Ovary (tissue), 9 donors: ENCODE results near the gene ZNF768. TPM values are rescaled to one million over a fixed set of nuclear protein-coding genes. Genes with fewer than 3 reads are reported as not detected.
"Not testable (repeated sequence)": the region's sequence is repeated elsewhere in the genome, so short reads cannot be mapped to it uniquely, and the experiment has no call there.

Experiments
- DNase-seq, 5 donors: peaks; one replicate each; pipeline ENCODE4 v3.0.0-alpha.2; 2019 to 2020
- H3K27ac ChIP-seq, 2 donors: fragments of 200-600 bp; one replicate each; pipeline versions ENCODE4 v1.5.1 to v1.8.0; 2019 to 2022
- H3K27me3 ChIP-seq: fragments of 200-600 bp; one replicate; pipeline ENCODE4 v1.8.0; 2022
- H3K36me3 ChIP-seq: fragments of 200-600 bp; sonication (generic); one replicate; pipeline ENCODE4 v1.5.1; 2019
- H3K4me1 ChIP-seq: one replicate; pipeline ENCODE4 v1.8.1; 2013; ENCODE audit warnings: mild to moderate bottlenecking, moderate library complexity; ENCODE audit not compliant: insufficient read depth
- H3K4me3 ChIP-seq: fragments of 200-600 bp; sonication (generic); one replicate; pipeline ENCODE4 v1.5.1; 2017
- H3K9me3 ChIP-seq, 2 donors: fragments of 200-600 bp in 1 of 2; sonication (generic) in 1 of 2; one replicate each; pipeline versions ENCODE4 v1.5.1 to v1.8.1; 2013 to 2019; ENCODE audit warnings: mild to moderate bottlenecking in 1 of 2, moderate library complexity in 1 of 2
- CTCF ChIP-seq, 3 donors: fragments of 450-650 bp in 2 of 3; fragments of 200-600 bp in 1 of 3; IDR thresholded peaks; one replicate each; pipeline versions ENCODE4 v1.5.1 to v1.8.0; 2016 to 2022; ENCODE audit warnings: antibody characterized with exemption in 3 of 3, mild to moderate bottlenecking in 1 of 3
- EP300 ChIP-seq: sonication (generic); formaldehyde crosslinking; IDR thresholded peaks from one replicate; pipeline ENCODE4 v1.6.1; 2017; ENCODE audit warnings: antibody characterized with exemption
- POLR2A ChIP-seq: fragments of 450-650 bp; IDR thresholded peaks from one replicate; pipeline ENCODE4 v1.6.1; 2017; ENCODE audit warnings: antibody characterized with exemption, mild to moderate bottlenecking, moderate library complexity
- WGBS, 3 donors: extraction: QIAGEN DNeasy Blood & Tissue Kit in 1 of 3; methylation state at CpG; one replicate each; pipeline versions ENCODE4 v1.1.5 to v1.1.7; 2013 to 2017; 5-methylcytosine and 5-hydroxymethylcytosine counted together
- intact Hi-C, 4 donors: fragments of 100-400 bp; cut with DNase I; formaldehyde crosslinking; loops; one replicate each; pipeline versions ENCODE4 v1.11.0 to v1.15.1; 2022 to 2023
- polyA plus RNA-seq, 2 donors: library from polyadenylated mRNA; stranded (reverse); fragments of 200-250 nt in 1 of 2; fragments of 350-450 nt in 1 of 2; fragmentation: Illumina TruSeq in 1 of 2; extraction: RNeasy Lipid Tissue Mini Kit (QIAGEN cat#74804) in 1 of 2; gene quantifications; one replicate each; pipeline ENCODE4 v1.2.3, GENCODE V29; 2013 to 2014
- total RNA-seq, 7 donors: library from RNA; depleted of rRNA in 2 of 7; stranded (reverse); fragments of >200 nt in 2 of 7; fragmentation: NEBNext Ultra II Directional in 3 of 7; extraction: Animal tissue kit (Norgen Biotek cat#: 25700) in 3 of 7; gene quantifications; one replicate each; pipeline versions ENCODE4 v1.1.0 to v1.2.4, GENCODE V29; 2016 to 2023
- donor health status: DM: no; HTN: no; CAD: no; lungs with moderate emphysema.
- donor health status: DM: no; HTN: no; CAD: no.
- donor health status: Bipolar disorder and iron deficiency.
- donor health status: DM: yes; HTN: yes; CAD: no.
- donor health status: DM: no; HTN: no; CAD: no.
- donor health status: DM: yes; HTN: yes; CAD: no.

The ZNF768 gene
- total and polyA plus RNA-seq, 9 donors, result 12.4 to 43.2 (median 38.6) TPM

- TF ChIP-seq POLR2A, result no peak
- TF ChIP-seq EP300, result no peak
- TF ChIP-seq CTCF (IDR thresholded peaks at IDR 0.05), result no peak
- no peak for DNase-seq
- Histone ChIP-seq H3K9me3 (no peaks in the 10 kb centered on the region), H3K4me1 (no peaks in the 10 kb centered on the region), H3K4me3 (no peak overlapping the region), H3K27ac (no peak overlapping the region), H3K27me3 (no peaks in the 10 kb centered on the region), H3K36me3 (no peaks in the 10 kb centered on the region)
- WGBS, 3 donors, result 65 to 71% (median 70%) methylated on average over 8 of the region's 8 CpGs
- intact Hi-C loops, result no loop called here
These were observed 22.3 kb upstream of the ZNF768 start for GRCh38 chr16:30548416-30549253.

GRCh38 chr16:30546115-30546514, 19.7 kb upstream of the ZNF768 start:
- H3K36me3 ChIP-seq, result no peaks in the 10 kb centered on the region
- WGBS, 3 donors, result 80 to 87% (median 87%) methylated on average over 8 of the region's 8 CpGs
- H3K27ac ChIP-seq, result no peak overlapping the region
- H3K4me1 ChIP-seq, result peaks cover under 1% of the 10 kb centered on the region
- no peak for DNase-seq
- no peaks in the 10 kb centered on the region for H3K27me3 ChIP-seq
- TF ChIP-seq POLR2A (no peak), EP300 (no peak), CTCF (IDR thresholded peaks at IDR 0.05) (no peak)
- H3K4me3 ChIP-seq, result no peak overlapping the region
- no peaks in the 10 kb centered on the region for H3K9me3 ChIP-seq
- intact Hi-C loops, result no loop called here

GRCh38 chr16:30543067-30543466, 16.7 kb upstream of the ZNF768 start:
- Histone ChIP-seq H3K4me3 (no peak overlapping the region), H3K27ac (no peak overlapping the region), H3K36me3 (no peaks in the 10 kb centered on the region), H3K9me3 (no peaks in the 10 kb centered on the region), H3K27me3 (no peaks in the 10 kb centered on the region), H3K4me1 (peaks cover 3% of the 10 kb centered on the region)
- no peak for TF ChIP-seq CTCF (IDR thresholded peaks at IDR 0.05)
- TF ChIP-seq EP300, result no peak
- TF ChIP-seq POLR2A, result no peak
- DNase-seq, result no peak
- WGBS, 3 donors, result 23 to 37% (median 25%) methylated on average over 5 of the region's 5 CpGs
- intact Hi-C loops, result no loop called here

GRCh38 chr16:30541502-30542329, 15.3 kb upstream of the ZNF768 start:
- Histone ChIP-seq H3K27me3 (no peaks in the 10 kb centered on the region), H3K4me1 (peaks cover 3% of the 10 kb centered on the region), H3K4me3 (no peak overlapping the region), H3K36me3 (no peaks in the 10 kb centered on the region), H3K9me3 (no peaks in the 10 kb centered on the region), H3K27ac (no peak overlapping the region)
- 36 to 40% (median 37%) methylated on average over 10 of the region's 10 CpGs for WGBS, 3 donors
- intact Hi-C loops, result no loop called here
- DNase-seq, result no peak
- TF ChIP-seq CTCF (IDR thresholded peaks at IDR 0.05), result no peak
- TF ChIP-seq POLR2A, result no peak
- no peak for TF ChIP-seq EP300

- H3K27ac ChIP-seq, H3K4me3 ChIP-seq, DNase-seq, H3K9me3 ChIP-seq, H3K27me3 ChIP-seq, intact Hi-C loops, H3K36me3 ChIP-seq, H3K4me1 ChIP-seq: not testable (repeated sequence)
- WGBS, 3 donors, result 53 to 70% (median 63%) methylated on average over 9 of the region's 9 CpGs
These were observed 14.6 kb upstream of the ZNF768 start for GRCh38 chr16:30540916-30541464.

- not testable (repeated sequence) for H3K27me3 ChIP-seq, H3K36me3 ChIP-seq, H3K4me3 ChIP-seq, H3K9me3 ChIP-seq, H3K27ac ChIP-seq, H3K4me1 ChIP-seq, DNase-seq
- WGBS, 3 donors, result 90 to 96% (median 94%) methylated on average over 13 of the region's 13 CpGs
- intact Hi-C loops, result loop anchor here in 1 of 4 donors (10.0 kb wide), 1 partner anchor 485 kb away; a partner anchor contains a TSS
These were observed 13.7 kb upstream of the ZNF768 start for GRCh38 chr16:30539986-30540526.
